Esophagus muscularis mucosa (tissue), 4 donors: ENCODE measurements around the gene TAF10. TPM values are rescaled to one million over a fixed set of nuclear protein-coding genes. Genes with fewer than 3 reads are reported as not detected.
A peak's percentile ranks its signal among the peaks of the same experiment; 100 is the strongest.

ENCODE experiments used
- DNase-seq: peaks from one replicate; pipeline ENCODE4 v3.0.0-alpha.2; 2017; ENCODE audit errors: extremely low spot score
- H3K27ac ChIP-seq, 4 donors: fragments of 200-600 bp; sonication (generic); replicated peaks in 1 of 4; 1 replicate in 3 of 4; 2 replicates in 1 of 4; pipeline ENCODE4 v1.5.1; 2016 to 2019; ENCODE audit warnings: mild to moderate bottlenecking in 1 of 4
- H3K27me3 ChIP-seq, 4 donors: fragments of 200-600 bp; sonication (generic); one replicate each; pipeline versions ENCODE4 v1.5.1 to v1.6.0; 2016 to 2019
- H3K36me3 ChIP-seq, 4 donors: fragments of 200-600 bp; sonication (generic); one replicate each; pipeline ENCODE4 v1.5.1; 2016 to 2019
- H3K4me1 ChIP-seq, 4 donors: fragments of 200-600 bp; sonication (generic); one replicate each; pipeline ENCODE4 v1.5.1; 2016 to 2019
- H3K4me3 ChIP-seq, 4 donors: fragments of 200-600 bp; sonication (generic); 1 replicate in 2 of 4; 2 replicates in 2 of 4; pipeline ENCODE4 v1.5.1; 2016 to 2019; ENCODE audit warnings: mild to moderate bottlenecking in 4 of 4, moderate library complexity in 1 of 4
- H3K9me3 ChIP-seq, 4 donors: fragments of 200-600 bp; sonication (generic); 1 replicate in 3 of 4; 2 replicates in 1 of 4; pipeline ENCODE4 v1.5.1; 2016 to 2019
- CTCF ChIP-seq, 3 experiments: fragments of 200-600 bp in 2 of 3; fragments of 450-650 bp in 1 of 3; sonication (generic) in 2 of 3; IDR thresholded peaks; one replicate each; pipeline ENCODE4 v1.5.1; 2017 to 2019; ENCODE audit warnings: antibody characterized with exemption in 3 of 3, mild to moderate bottlenecking in 2 of 3, moderate library complexity in 1 of 3
- EP300 ChIP-seq: sonication (generic); formaldehyde crosslinking; IDR thresholded peaks from one replicate; pipeline ENCODE4 v1.6.1; 2017; ENCODE audit warnings: antibody characterized with exemption
- POLR2A ChIP-seq: fragments of 450-650 bp; IDR thresholded peaks from one replicate; pipeline ENCODE4 v1.6.1; 2017; ENCODE audit warnings: antibody characterized with exemption, moderate library complexity, mild to moderate bottlenecking, low read depth
- POLR2AphosphoS5 ChIP-seq, 2 donors: sonication (generic); formaldehyde crosslinking; IDR thresholded peaks; one replicate each; pipeline ENCODE4 v1.6.1; 2017; ENCODE audit warnings: antibody characterized with exemption in 2 of 2
- WGBS: methylation state at CpG from one replicate; pipeline ENCODE4 v1.1.5; 2018; 5-methylcytosine and 5-hydroxymethylcytosine counted together
- intact Hi-C: fragments of 100-400 bp; cut with DNase I; formaldehyde crosslinking; loops from one replicate; pipeline ENCODE4 v1.15.1; 2023
- total RNA-seq, 4 donors: library from RNA; depleted of rRNA; stranded (reverse); fragments of >200 nt; gene quantifications; one replicate each; pipeline versions ENCODE4 v1.1.0 to v1.2.1, GENCODE V29; 2016

The TAF10 gene
- total RNA-seq, 4 donors from 2014 or later, result 24.2 to 51.1 (median 43.4) TPM

GRCh38 chr11:6598555-6598954, 13.5 kb downstream of the TAF10 start:
- peak; percentile 60 for DNase-seq
- no peaks in the 10 kb centered on the region for H3K27me3 ChIP-seq

GRCh38 chr11:6596239-6596877, 15.7 kb downstream of the TAF10 start:
- intact Hi-C loops, result no loop called here
- 20% methylated on average over 5 of the region's 5 CpGs for WGBS
- DNase-seq, result peak; percentile 62

More at GRCh38 chr11:6598555-6598954, 13.5 kb downstream of the TAF10 start:
- Histone ChIP-seq H3K9me3 (no peaks in the 10 kb centered on the region), H3K4me1 (peaks cover 57 to 78% (median 71%) of the 10 kb centered on the region in 4 donors), H3K36me3 (peaks cover 22 to 59% (median 37%) of the 10 kb centered on the region in 4 donors), H3K27ac (peak overlapping the region in 2 of 4 donors; percentile 67 to 82), H3K4me3 (no peak overlapping the region)
- WGBS, result 98% methylated on average over 3 of the region's 3 CpGs
- TF ChIP-seq POLR2AphosphoS5 (IDR thresholded peaks at IDR 0.05) (no peak), CTCF (IDR thresholded peaks at IDR 0.05) (no peak), POLR2A (no peak), EP300 (no peak)
- intact Hi-C loops, result no loop called here

GRCh38 chr11:6594142-6594768, 17.8 kb downstream of the TAF10 start:
- WGBS, result 96% methylated on average over 3 of the region's 3 CpGs
- intact Hi-C loops, result no loop called here
- no peak for TF ChIP-seq POLR2A
- peak in 1 of 3 experiments; percentile 4 for TF ChIP-seq CTCF (IDR thresholded peaks at IDR 0.05)
- no peak for TF ChIP-seq POLR2AphosphoS5 (IDR thresholded peaks at IDR 0.05)
- TF ChIP-seq EP300, result no peak
- Histone ChIP-seq H3K9me3 (no peaks in the 10 kb centered on the region), H3K4me3 (no peak overlapping the region), H3K27me3 (no peaks in the 10 kb centered on the region), H3K36me3 (peaks cover under 1 to 53% (median 21%) of the 10 kb centered on the region in 4 donors), H3K4me1 (peaks cover 26 to 50% (median 40%) of the 10 kb centered on the region in 4 donors), H3K27ac (peak overlapping the region in 3 of 4 donors; percentile 36 to 82 (median 67))
- DNase-seq, result peak; percentile 60

More at GRCh38 chr11:6596239-6596877, 15.7 kb downstream of the TAF10 start:
- Histone ChIP-seq H3K4me1 (peaks cover 41 to 63% (median 60%) of the 10 kb centered on the region in 4 donors), H3K36me3 (peaks cover 22 to 67% (median 42%) of the 10 kb centered on the region in 4 donors), H3K9me3 (no peaks in the 10 kb centered on the region), H3K4me3 (peak overlapping the region in 1 of 4 donors; percentile 0), H3K27me3 (no peaks in the 10 kb centered on the region), H3K27ac (peak overlapping the region; percentile 59 to 82 (median 68))
- TF ChIP-seq CTCF (IDR thresholded peaks at IDR 0.05), result no peak
- TF ChIP-seq POLR2AphosphoS5 (IDR thresholded peaks at IDR 0.05), result peak in 1 of 2 donors; percentile 29
- TF ChIP-seq POLR2A, result no peak

- Histone ChIP-seq H3K4me1 (peaks cover 8 to 13% (median 11%) of the 10 kb centered on the region in 4 donors), H3K27me3 (no peaks in the 10 kb centered on the region), H3K36me3 (peaks cover 0 to 40% (median 7%) of the 10 kb centered on the region in 4 donors), H3K9me3 (peaks cover 0 to 16% (median 0%) of the 10 kb centered on the region in 4 donors), H3K27ac (no peak overlapping the region), H3K4me3 (no peak overlapping the region)
- WGBS, result 100% methylated on average over 1 of the region's 1 CpG
- TF ChIP-seq POLR2AphosphoS5 (IDR thresholded peaks at IDR 0.05) (no peak), POLR2A (no peak), CTCF (IDR thresholded peaks at IDR 0.05) (no peak)
- intact Hi-C loops, result no loop called here
- DNase-seq, result no peak
These were observed 24.0 kb downstream of the TAF10 start for GRCh38 chr11:6588018-6588417.
